K562 (cell line): Measurements from ENCODE around the gene NCOA6. TPM values are rescaled to one million over a fixed set of nuclear protein-coding genes. Genes with fewer than 3 reads are reported as not detected.
A peak's percentile ranks its signal among the peaks of the same experiment; 100 is the strongest.

ENCODE experiments used
- ATAC-seq: fragments of 200-7000 bp; cut with Tn5 transposase; 3 replicates; pipeline ENCODE4 v1.9.1; 2020; ENCODE audit warnings: moderate library complexity
- BruUV-seq: library from RNA; stranded (reverse); fragments of 400-500 nt; replicated peaks from 2 replicates; lab custom pipeline; 2021; lab: Mats Ljungman, UMichigan
- CTCF ChIA-PET: fragments of 300-600 bp; formaldehyde crosslinking; extraction: SDS; loops from one replicate; lab custom pipeline; 2021; ENCODE audit warnings: low intra/inter-chr PET ratio; lab: Yijun Ruan, JAX
- POLR2A ChIA-PET: fragments of 300-600, 350-650 bp; sonication (Branson Sonifier 250); formaldehyde crosslinking; extraction: SDS; loops from one replicate; lab custom pipeline; 2021; ENCODE audit warnings: antibody characterized with exemption, inconsistent platforms; lab: Yijun Ruan, JAX
- DNase-seq, 4 experiments: peaks; one replicate each; pipeline versions ENCODE4 v3.0.0 to v3.0.0-alpha.2; 2011 to 2018; ENCODE audit warnings: low spot score in 3 of 4, mixed read lengths in 3 of 4; ENCODE audit errors: extremely low read depth in 1 of 4
- FAIRE-seq: peaks from 2 replicates; lab custom pipeline; 2011; peaks lifted over from hg19 to GRCh38; lab: Jason Lieb, UNC
- H2AFZ ChIP-seq: 2 replicates; pipeline ENCODE4 v1.6.0; 2011; ENCODE audit warnings: low read depth, low read length, control low read depth, inconsistent platforms
- H3K27ac ChIP-seq: fragments of 200-600 bp; 3 replicates; pipeline ENCODE4 v1.8.0; 2011; ENCODE audit warnings: low read depth, mild to moderate bottlenecking, control low read depth, inconsistent platforms, low read length, moderate library complexity, mixed read lengths; ENCODE audit errors: extremely low read depth
- H3K27me3 ChIP-seq, 2 experiments: fragments of 300-600 bp in 1 of 2; 2 replicates in 1 of 2; 3 replicates in 1 of 2; pipeline versions ENCODE4 v1.6.0 to v1.8.0; 2011; ENCODE audit warnings: inconsistent platforms in 2 of 2, low read length in 2 of 2, mild to moderate bottlenecking in 1 of 2, mixed read lengths in 1 of 2, moderate library complexity in 1 of 2; ENCODE audit not compliant: control insufficient read depth in 2 of 2, insufficient read depth in 2 of 2
- H3K36me3 ChIP-seq: fragments of 300-600 bp; 3 replicates; pipeline ENCODE4 v1.8.0; 2011; ENCODE audit warnings: mild to moderate bottlenecking, low read length, inconsistent platforms; ENCODE audit not compliant: control insufficient read depth, insufficient read depth
- H3K4me1 ChIP-seq, 2 experiments: fragments of 200-600 bp in 1 of 2; replicated peaks in 1 of 2; 2 replicates in 1 of 2; 3 replicates in 1 of 2; pipeline versions ENCODE4 v1.5.1 to v1.8.0; 2011; ENCODE audit warnings: inconsistent platforms in 2 of 2, low read length in 2 of 2, mild to moderate bottlenecking in 1 of 2, mixed read lengths in 1 of 2, moderate library complexity in 1 of 2; ENCODE audit not compliant: control insufficient read depth in 2 of 2, insufficient read depth in 2 of 2
- H3K4me2 ChIP-seq: 2 replicates; pipeline ENCODE4 v1.6.1; 2011; ENCODE audit warnings: low read length, control low read depth, inconsistent platforms, mixed read lengths; ENCODE audit not compliant: insufficient read depth
- H3K4me3 ChIP-seq: fragments of 200-600 bp; sonication (generic), shearing (Covaris generic); 2 replicates; pipeline ENCODE4 v1.5.1; 2016; ENCODE audit warnings: control low read depth, inconsistent platforms
- H3K79me2 ChIP-seq: fragments of 200-600 bp; 3 replicates; pipeline ENCODE4 v1.8.0; 2011; ENCODE audit warnings: low read length, inconsistent platforms; ENCODE audit not compliant: control insufficient read depth, insufficient read depth
- H3K9ac ChIP-seq, 2 experiments: 2 replicates each; pipeline versions ENCODE4 v1.6.0 to v1.6.1; 2011; ENCODE audit warnings: low read depth in 2 of 2, low read length in 2 of 2, control low read depth in 1 of 2, inconsistent platforms in 1 of 2, mild to moderate bottlenecking in 1 of 2, mixed read lengths in 1 of 2; ENCODE audit not compliant: insufficient read depth in 1 of 2
- H3K9me1 ChIP-seq: one replicate; pipeline ENCODE4 v1.6.0; 2011; ENCODE audit warnings: inconsistent platforms, mild to moderate bottlenecking, low read length, moderate library complexity; ENCODE audit not compliant: control insufficient read depth, insufficient read depth
- H3K9me3 ChIP-seq: replicated peaks from 2 replicates; pipeline ENCODE4 v1.5.1; 2011; ENCODE audit warnings: low read depth, low read length, inconsistent platforms; ENCODE audit not compliant: control insufficient read depth, insufficient read depth
- H4K20me1 ChIP-seq: replicated peaks from 2 replicates; pipeline ENCODE4 v1.6.1; 2011; ENCODE audit warnings: low read length, inconsistent platforms, mixed read lengths; ENCODE audit not compliant: control insufficient read depth, insufficient read depth
- BACH1 ChIP-seq: fragments of 200-800 bp; sonication (Bioruptor generic); IDR thresholded peaks from 2 replicates; pipeline ENCODE4 v1.6.1; 2016; ENCODE audit warnings: missing genetic modification characterization, missing compliant biosample characterization
- CREB3L1 ChIP-seq: fragments of 450-650 bp; IDR thresholded peaks from 2 replicates; pipeline ENCODE4 v1.6.1; 2014; ENCODE audit warnings: low read depth, mild to moderate bottlenecking, moderate library complexity, borderline replicate concordance
- ELF1 ChIP-seq: fragments of 200-800 bp; sonication (Bioruptor generic); IDR thresholded peaks from 2 replicates; pipeline ENCODE4 v1.6.1; 2016; ENCODE audit warnings: missing genetic modification characterization, missing compliant biosample characterization
- NFYB ChIP-seq: IDR thresholded peaks from 2 replicates; pipeline ENCODE4 v1.6.1; 2011; ENCODE audit warnings: mild to moderate bottlenecking, moderate library complexity; ENCODE audit not compliant: insufficient read length; ENCODE audit errors: extremely low read depth
- NRF1 ChIP-seq, 2 experiments: fragments of 450-650 bp; IDR thresholded peaks in 1 of 2; conservative IDR thresholded peaks in 1 of 2; 2 replicates each; pipeline ENCODE4 v1.6.1; 2014; ENCODE audit warnings: mild to moderate bottlenecking in 2 of 2
- POLR2H ChIP-seq: IDR thresholded peaks from 2 replicates; pipeline ENCODE4 v1.6.1; 2016; ENCODE audit warnings: missing genetic modification characterization, low read depth, mild to moderate bottlenecking, control low read depth, missing compliant biosample characterization, moderate library complexity
- PRMT5 ChIP-seq: sonication (generic); formaldehyde crosslinking; IDR thresholded peaks from 2 replicates; pipeline ENCODE4 v1.5.0; 2020; ENCODE audit warnings: missing genetic modification reagents
- SLC30A9 ChIP-seq: fragments of 250-450 bp; sonication (Bioruptor Pico); IDR thresholded peaks from 2 replicates; pipeline ENCODE4 v1.8.0; 2022; ENCODE audit warnings: mild to moderate bottlenecking, moderate library complexity
- TAF9B ChIP-seq: fragments of 450-650 bp; IDR thresholded peaks from 2 replicates; pipeline ENCODE4 v1.6.1; 2018; ENCODE audit warnings: mild to moderate bottlenecking; ENCODE audit not compliant: partially characterized antibody
- ZSCAN32 ChIP-seq: fragments of 450-650 bp; formaldehyde crosslinking; IDR thresholded peaks from 2 replicates; pipeline ENCODE4 v1.4.0; 2020; ENCODE audit warnings: mild to moderate bottlenecking, moderate library complexity
- WGBS: fragments of 100-300 bp; shearing (Covaris generic); methylation state at CpG from one replicate; pipeline ENCODE4 v1.1.6; 2016; ENCODE audit warnings: low coverage, mixed read lengths; ENCODE audit not compliant: insufficient coverage; ENCODE audit errors: missing lambda C conversion rate; 5-methylcytosine and 5-hydroxymethylcytosine counted together
- in situ Hi-C: fragments of 300-500 bp; cut with MboI; formaldehyde crosslinking; loops from 4 replicates; pipeline ENCODE4 v1.15.0; 2018; ENCODE audit warnings: inconsistent platforms, mixed read lengths
- intact Hi-C: fragments of 100-400 bp; cut with micrococcal nuclease; formaldehyde crosslinking; loops from 2 replicates; pipeline ENCODE4 v1.14.2; 2022
- polyA plus RNA-seq, 8 experiments: library from polyadenylated mRNA; depleted of rRNA in 4 of 8; stranded (reverse) in 5 of 8; unstranded in 3 of 8; fragments of >200 nt; fragmentation: Nextera tagmentation in 2 of 8; fragmentation: Illumina TruSeq in 1 of 8; extraction: Ambion mirVana in 2 of 8; extraction: Trizol in 1 of 8; gene quantifications; 2 replicates each; pipeline versions ENCODE4 v1.2.1 to v1.2.3, GENCODE V29; 2011 to 2014; ENCODE audit warnings: inconsistent platforms in 1 of 8, missing spikeins in 1 of 8
- total RNA-seq, 7 experiments: library from RNA; depleted of rRNA in 6 of 7; stranded (reverse); fragments of >200 nt in 6 of 7; fragmentation: Illumina TruSeq in 2 of 7; extraction: Trizol in 2 of 7; gene quantifications; 2 replicates each; pipeline versions ENCODE4 v1.2.1 to v1.2.3, GENCODE V29; 2011 to 2021; ENCODE audit warnings: low replicate concordance in 1 of 7
- TF ChIP-seq, protein P1 (sequence below): fragments of 450-650 bp; IDR thresholded peaks from 2 replicates; pipeline ENCODE4 v1.6.1; 2017; ENCODE audit warnings: mild to moderate bottlenecking, moderate library complexity
- TF ChIP-seq, protein P2 (sequence below): sonication (generic); formaldehyde crosslinking; IDR thresholded peaks from 2 replicates; pipeline ENCODE4 v1.8.0; 2023; ENCODE audit warnings: mild to moderate bottlenecking, missing genetic modification reagents

NCOA6 gene
- total and polyA plus RNA-seq, 9 of the 15 experiments (the other 6 are each of a cell fraction or from before 2014, with no cell fraction given): 6.1 to 25.0 (median 9.5) TPM

DNA sequence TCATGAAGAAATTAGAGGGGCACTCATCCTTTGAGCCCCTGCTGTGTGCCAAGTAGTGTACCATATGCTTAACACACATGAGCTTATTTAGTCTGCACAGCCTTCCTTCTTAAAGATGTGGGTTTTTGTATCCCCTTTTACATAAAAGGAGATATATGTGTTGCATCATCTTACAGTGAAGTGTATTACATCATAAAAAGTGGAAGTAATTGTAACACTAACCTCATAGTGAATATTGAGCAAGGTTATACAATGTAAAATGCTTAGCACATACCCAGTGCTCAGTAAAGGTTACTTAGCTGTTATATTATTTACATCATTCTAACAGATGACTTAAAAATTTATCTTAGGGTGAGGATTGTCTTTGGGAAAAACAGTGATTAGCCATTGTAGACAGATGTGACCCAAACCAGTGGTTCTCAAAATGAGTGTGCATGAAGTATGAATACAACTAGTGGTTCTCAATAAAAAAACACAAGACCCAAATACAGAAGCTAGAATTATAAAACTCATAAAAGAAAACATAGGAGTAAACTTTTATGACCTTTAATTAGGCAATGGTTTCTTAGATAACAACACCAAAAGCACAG lies 144.8 kb downstream of the NCOA6 start (continued):
- TF ChIP-seq, protein P1, sequence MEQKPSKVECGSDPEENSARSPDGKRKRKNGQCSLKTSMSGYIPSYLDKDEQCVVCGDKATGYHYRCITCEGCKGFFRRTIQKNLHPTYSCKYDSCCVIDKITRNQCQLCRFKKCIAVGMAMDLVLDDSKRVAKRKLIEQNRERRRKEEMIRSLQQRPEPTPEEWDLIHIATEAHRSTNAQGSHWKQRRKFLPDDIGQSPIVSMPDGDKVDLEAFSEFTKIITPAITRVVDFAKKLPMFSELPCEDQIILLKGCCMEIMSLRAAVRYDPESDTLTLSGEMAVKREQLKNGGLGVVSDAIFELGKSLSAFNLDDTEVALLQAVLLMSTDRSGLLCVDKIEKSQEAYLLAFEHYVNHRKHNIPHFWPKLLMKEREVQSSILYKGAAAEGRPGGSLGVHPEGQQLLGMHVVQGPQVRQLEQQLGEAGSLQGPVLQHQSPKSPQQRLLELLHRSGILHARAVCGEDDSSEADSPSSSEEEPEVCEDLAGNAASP: no peak
- no peak for TF ChIP-seq PRMT5 (CRISPR knock-in tag)
- TF ChIP-seq BACH1 (tag): peak; percentile 20; the same call in 1 of the 2 replicates

DNA sequence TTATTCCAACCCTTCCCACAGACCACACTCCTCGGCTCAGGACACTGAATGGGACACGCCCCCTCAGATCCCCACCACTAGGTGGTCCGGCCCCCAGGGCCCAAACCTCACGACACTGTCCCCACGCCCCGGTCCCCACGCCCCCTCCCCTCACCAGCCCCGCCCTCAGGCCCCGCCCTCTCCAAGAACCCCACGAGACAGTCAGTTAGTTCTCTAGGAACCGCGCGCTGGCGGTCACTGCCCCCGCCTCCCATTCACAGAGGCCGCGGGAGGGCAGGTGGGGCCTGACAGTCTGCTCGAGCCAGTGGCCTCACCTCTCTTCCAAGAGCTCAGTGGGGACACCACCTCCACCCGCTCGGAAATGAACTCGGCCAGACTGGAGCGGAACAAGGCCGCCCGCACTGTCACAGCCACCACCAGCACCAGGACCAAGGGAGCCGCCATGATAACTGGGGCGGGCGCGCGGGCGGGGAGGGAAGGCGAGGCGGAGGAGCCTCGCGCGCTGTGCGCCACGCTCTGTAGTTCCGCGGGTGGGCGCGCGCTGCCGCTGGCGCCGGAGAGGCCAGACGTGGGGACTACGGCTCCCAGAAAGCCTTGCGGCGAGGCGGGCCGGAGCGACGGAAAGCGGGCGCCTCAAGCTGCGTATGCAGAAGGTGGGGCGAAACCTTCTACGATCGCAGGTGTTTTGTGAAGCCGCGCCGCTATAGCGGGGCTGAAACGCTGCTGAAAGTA lies 148.6 kb downstream of the NCOA6 start, which contains the start of gene PIGU:
Gene PIGU (minus strand): TSS at position 451 of the 732 bp plus-strand sequence. CDS start 7 bp downstream, at position 444.
- H3K27me3 ChIP-seq: no peaks in the 10 kb centered on the region
- POLR2A ChIA-PET: interaction anchor here (0.6 to 2.9 kb wide), 6 partner anchors 8 to 1025 kb away, joined by 3 to 16 read pairs (median 4); no protein-coding TSS in a partner anchor
- WGBS: 0% methylated on average over 21 of the region's 64 CpGs
- no peaks in the 10 kb centered on the region for H3K9me1 ChIP-seq
- no peaks in the 10 kb centered on the region for H4K20me1 ChIP-seq
- in situ Hi-C loops: no loop called here
- no peaks in the 10 kb centered on the region for H3K9me3 ChIP-seq
- BruUV-seq: no TSS peak
- peak within 1 kb of the TSS; percentile 86 for H3K4me2 ChIP-seq
- peak; percentile 93 for FAIRE-seq
- ATAC-seq: peak; percentile 98
- H3K79me2 ChIP-seq: peaks cover 31% of the 10 kb centered on the region
- H2AFZ ChIP-seq: peak within 1 kb of the TSS; percentile 99
- no peaks in the 10 kb centered on the region for H3K36me3 ChIP-seq
- peaks cover 12 to 15% of the 10 kb centered on the region in 2 experiments; a peak in 4 of 5 replicates for H3K4me1 ChIP-seq
- H3K9ac ChIP-seq: peak within 1 kb of the TSS; percentile 67 to 94
- CTCF ChIA-PET: no interaction called here
- DNase-seq: peak; percentile 91 to 98 (median 96)
- intact Hi-C loops: no loop called here
- H3K27ac ChIP-seq: peak within 1 kb of the TSS; percentile 89
- peak within 1 kb of the TSS; percentile 94 for H3K4me3 ChIP-seq
- TF ChIP-seq SLC30A9 (no peak), NFYB (no peak), POLR2H (tag) (peak; percentile 80), NRF1 (conservative IDR thresholded peaks at IDR 0.05 in 1 of 2, IDR thresholded peaks at IDR 0.05 in 1 of 2) (peak; percentile 84 to 86), ZSCAN32 (no peak), TAF9B (peak; percentile 72), ELF1 (tag) (peak; percentile 67; the same call in 1 of the 2 replicates), CREB3L1 (peak; percentile 85)
- TF ChIP-seq, protein P2, sequence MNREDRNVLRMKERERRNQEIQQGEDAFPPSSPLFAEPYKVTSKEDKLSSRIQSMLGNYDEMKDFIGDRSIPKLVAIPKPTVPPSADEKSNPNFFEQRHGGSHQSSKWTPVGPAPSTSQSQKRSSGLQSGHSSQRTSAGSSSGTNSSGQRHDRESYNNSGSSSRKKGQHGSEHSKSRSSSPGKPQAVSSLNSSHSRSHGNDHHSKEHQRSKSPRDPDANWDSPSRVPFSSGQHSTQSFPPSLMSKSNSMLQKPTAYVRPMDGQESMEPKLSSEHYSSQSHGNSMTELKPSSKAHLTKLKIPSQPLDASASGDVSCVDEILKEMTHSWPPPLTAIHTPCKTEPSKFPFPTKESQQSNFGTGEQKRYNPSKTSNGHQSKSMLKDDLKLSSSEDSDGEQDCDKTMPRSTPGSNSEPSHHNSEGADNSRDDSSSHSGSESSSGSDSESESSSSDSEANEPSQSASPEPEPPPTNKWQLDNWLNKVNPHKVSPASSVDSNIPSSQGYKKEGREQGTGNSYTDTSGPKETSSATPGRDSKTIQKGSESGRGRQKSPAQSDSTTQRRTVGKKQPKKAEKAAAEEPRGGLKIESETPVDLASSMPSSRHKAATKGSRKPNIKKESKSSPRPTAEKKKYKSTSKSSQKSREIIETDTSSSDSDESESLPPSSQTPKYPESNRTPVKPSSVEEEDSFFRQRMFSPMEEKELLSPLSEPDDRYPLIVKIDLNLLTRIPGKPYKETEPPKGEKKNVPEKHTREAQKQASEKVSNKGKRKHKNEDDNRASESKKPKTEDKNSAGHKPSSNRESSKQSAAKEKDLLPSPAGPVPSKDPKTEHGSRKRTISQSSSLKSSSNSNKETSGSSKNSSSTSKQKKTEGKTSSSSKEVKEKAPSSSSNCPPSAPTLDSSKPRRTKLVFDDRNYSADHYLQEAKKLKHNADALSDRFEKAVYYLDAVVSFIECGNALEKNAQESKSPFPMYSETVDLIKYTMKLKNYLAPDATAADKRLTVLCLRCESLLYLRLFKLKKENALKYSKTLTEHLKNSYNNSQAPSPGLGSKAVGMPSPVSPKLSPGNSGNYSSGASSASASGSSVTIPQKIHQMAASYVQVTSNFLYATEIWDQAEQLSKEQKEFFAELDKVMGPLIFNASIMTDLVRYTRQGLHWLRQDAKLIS (CRISPR knock-in tag): peak; percentile 84; the same call in 1 of the 2 replicates
